OCI-LY3 (cell line): Measurements from ENCODE around the gene TIMM17A.
"Not testable (repeated sequence)": the region's sequence is repeated elsewhere in the genome, so short reads cannot be mapped to it uniquely, and the experiment has no call there.

Experiments
- H2AFZ ChIP-seq: fragments of 200-600, 300-600 bp; shearing (Covaris generic); 2 replicates; pipeline ENCODE4 v1.6.0; 2014; ENCODE audit warnings: antibody characterized with exemption, low read depth, low read length
- H3K27ac ChIP-seq: fragments of 200-600, 300-600 bp; sonication (generic); 2 replicates; pipeline ENCODE4 v1.5.1; 2014; ENCODE audit warnings: mild to moderate bottlenecking, low read length, moderate library complexity, mixed read lengths
- H3K27me3 ChIP-seq: fragments of 200-600, 300-600 bp; sonication (generic); 2 replicates; pipeline ENCODE4 v1.6.1; 2014; ENCODE audit warnings: low read depth, low read length, mixed read lengths
- H3K36me3 ChIP-seq: fragments of 200-600, 300-600 bp; sonication (generic); replicated peaks from 2 replicates; pipeline ENCODE3; 2014; ENCODE audit warnings: low read depth, low read length, mixed read lengths
- H3K4me1 ChIP-seq: fragments of 300-600, 200-600 bp; sonication (generic); 2 replicates; pipeline ENCODE4 v1.6.1; 2014; ENCODE audit warnings: low read length, mixed read lengths
- H3K4me2 ChIP-seq: fragments of 200-600, 300-600 bp; sonication (generic); 2 replicates; pipeline ENCODE4 v1.6.1; 2014; ENCODE audit warnings: low read length, mixed read lengths
- H3K4me3 ChIP-seq: fragments of 300-600, 200-600 bp; sonication (generic); 2 replicates; pipeline ENCODE4 v1.5.1; 2014; ENCODE audit warnings: antibody characterized with exemption, mild to moderate bottlenecking, low read length, moderate library complexity
- H3K79me2 ChIP-seq: fragments of 300-600, 200-600 bp; shearing (Covaris generic); 2 replicates; pipeline ENCODE4 v1.6.1; 2014; ENCODE audit warnings: mild to moderate bottlenecking, low read length, mixed read lengths
- H3K9ac ChIP-seq: fragments of 300-600, 200-600 bp; shearing (Covaris generic); 2 replicates; pipeline ENCODE4 v1.6.0; 2014; ENCODE audit warnings: mild to moderate bottlenecking, low read length, moderate library complexity
- H3K9me3 ChIP-seq: fragments of 200-600, 300-600 bp; shearing (Covaris generic); 2 replicates; pipeline ENCODE4 v1.6.1; 2014; ENCODE audit warnings: low read length, mixed read lengths; ENCODE audit not compliant: insufficient read depth
- H4K20me1 ChIP-seq: fragments of 200-600, 300-600 bp; sonication (generic); 2 replicates; pipeline ENCODE4 v1.6.1; 2016; ENCODE audit warnings: low read length, mixed read lengths; ENCODE audit not compliant: insufficient read depth
- EZH2phosphoT487 ChIP-seq: fragments of 200-600 bp; shearing (Covaris generic); IDR thresholded peaks from 2 replicates; pipeline ENCODE4 v1.6.1; 2018; ENCODE audit warnings: antibody characterized with exemption, mixed run types, low read depth
- TF ChIP-seq, protein P1 (sequence below): fragments of 200-600, 300-600 bp; sonication (generic); IDR thresholded peaks from 2 replicates; pipeline ENCODE4 v1.5.1; 2014; ENCODE audit warnings: antibody characterized with exemption, low read length, low read depth

Gene TIMM17A

DNA sequence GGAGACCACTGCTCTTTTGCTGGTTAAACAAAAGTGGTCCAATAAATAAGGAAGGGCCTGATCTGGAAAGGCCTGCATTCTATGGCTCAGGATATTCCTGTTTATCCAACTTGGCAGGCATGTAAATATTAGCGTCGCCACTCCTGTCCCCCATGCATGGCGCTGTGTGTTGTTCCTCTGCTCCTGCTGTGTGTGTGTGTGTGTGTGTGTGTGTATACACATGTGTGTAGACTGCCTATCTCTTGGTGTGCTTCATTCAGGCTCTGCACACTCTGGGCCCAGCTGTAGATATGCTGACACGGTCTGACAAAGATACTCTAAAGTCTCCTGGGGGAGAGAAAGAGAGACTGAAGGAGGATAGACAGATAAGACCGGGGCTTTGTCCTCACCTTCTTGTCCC, 15.7 kb upstream of the TIMM17A start:
- Histone ChIP-seq H3K9ac (no peak overlapping the region), H3K4me3 (no peak overlapping the region), H3K4me1 (no peaks in the 10 kb centered on the region), H4K20me1 (no peaks in the 10 kb centered on the region), H3K27ac (no peak overlapping the region), H3K36me3 (no peaks in the 10 kb centered on the region), H3K79me2 (no peaks in the 10 kb centered on the region), H2AFZ (no peak overlapping the region), H3K9me3 (no peaks in the 10 kb centered on the region), H3K4me2 (no peak overlapping the region), H3K27me3 (peaks cover 5% of the 10 kb centered on the region)
- TF ChIP-seq EZH2phosphoT487, result no peak
- TF ChIP-seq, protein P1, sequence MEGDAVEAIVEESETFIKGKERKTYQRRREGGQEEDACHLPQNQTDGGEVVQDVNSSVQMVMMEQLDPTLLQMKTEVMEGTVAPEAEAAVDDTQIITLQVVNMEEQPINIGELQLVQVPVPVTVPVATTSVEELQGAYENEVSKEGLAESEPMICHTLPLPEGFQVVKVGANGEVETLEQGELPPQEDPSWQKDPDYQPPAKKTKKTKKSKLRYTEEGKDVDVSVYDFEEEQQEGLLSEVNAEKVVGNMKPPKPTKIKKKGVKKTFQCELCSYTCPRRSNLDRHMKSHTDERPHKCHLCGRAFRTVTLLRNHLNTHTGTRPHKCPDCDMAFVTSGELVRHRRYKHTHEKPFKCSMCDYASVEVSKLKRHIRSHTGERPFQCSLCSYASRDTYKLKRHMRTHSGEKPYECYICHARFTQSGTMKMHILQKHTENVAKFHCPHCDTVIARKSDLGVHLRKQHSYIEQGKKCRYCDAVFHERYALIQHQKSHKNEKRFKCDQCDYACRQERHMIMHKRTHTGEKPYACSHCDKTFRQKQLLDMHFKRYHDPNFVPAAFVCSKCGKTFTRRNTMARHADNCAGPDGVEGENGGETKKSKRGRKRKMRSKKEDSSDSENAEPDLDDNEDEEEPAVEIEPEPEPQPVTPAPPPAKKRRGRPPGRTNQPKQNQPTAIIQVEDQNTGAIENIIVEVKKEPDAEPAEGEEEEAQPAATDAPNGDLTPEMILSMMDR, result no peak

DNA sequence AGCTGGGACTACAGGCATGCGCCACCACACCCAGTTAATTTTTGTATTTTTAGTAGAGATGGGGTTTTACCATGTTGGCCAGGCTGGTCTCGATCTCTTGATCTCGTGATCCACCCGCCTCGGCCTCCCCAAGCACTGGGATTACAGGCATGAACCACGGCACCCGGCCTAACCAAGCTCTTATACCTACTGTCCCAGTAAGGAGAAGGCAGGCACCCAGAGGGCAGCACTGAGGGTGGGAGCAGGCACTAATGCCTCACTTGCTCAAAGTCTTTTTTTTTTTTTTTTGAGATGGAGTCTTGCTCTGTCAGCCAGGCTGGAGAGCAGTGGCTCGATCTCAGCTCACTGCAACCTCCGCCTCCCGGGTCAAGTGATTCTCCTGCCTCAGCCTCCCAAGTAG, 15.0 kb upstream of the TIMM17A start:
- H3K9ac ChIP-seq, H3K27me3 ChIP-seq, H4K20me1 ChIP-seq, H3K9me3 ChIP-seq, H3K36me3 ChIP-seq, H3K4me2 ChIP-seq, H3K4me3 ChIP-seq, H3K79me2 ChIP-seq, H3K4me1 ChIP-seq, H3K27ac ChIP-seq, H2AFZ ChIP-seq: not testable (repeated sequence)

DNA sequence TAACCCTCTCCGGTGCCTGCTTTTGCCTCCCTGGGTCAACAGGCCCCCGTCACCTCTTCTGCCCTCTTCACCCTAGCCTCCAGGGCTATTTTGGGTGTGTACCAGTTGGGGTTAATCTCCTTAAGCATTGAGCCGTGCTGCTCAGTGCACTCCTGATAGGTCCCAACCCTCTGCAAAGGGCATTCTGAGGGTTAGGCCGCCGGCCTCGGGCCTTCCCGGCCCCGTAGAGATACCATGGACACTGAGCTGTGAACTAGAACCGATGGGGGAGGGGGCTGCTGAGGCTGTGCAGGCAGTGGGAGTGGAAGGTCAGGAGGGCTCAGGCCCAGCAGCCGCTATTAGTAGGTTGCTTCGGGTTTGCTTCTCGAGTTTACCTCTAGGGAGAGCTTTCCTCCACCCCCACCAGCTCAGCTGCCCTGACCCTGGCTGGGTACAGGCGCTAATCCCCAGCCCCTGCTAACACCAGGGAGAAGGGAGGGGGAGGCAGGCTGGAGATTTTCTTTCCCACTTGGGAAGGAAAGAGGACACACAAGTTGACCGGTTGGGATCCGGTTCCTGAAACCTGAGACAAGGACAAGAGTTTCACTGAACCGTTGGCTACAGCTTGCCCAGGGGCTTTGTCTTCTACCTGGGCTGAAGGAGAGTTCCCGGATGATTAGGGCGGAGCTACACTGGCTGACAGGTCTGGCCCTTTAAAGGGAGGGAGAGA, 13.7 kb upstream of the TIMM17A start:
- Histone ChIP-seq H3K9ac (no peak overlapping the region), H3K27ac (no peak overlapping the region), H3K79me2 (no peaks in the 10 kb centered on the region), H4K20me1 (no peaks in the 10 kb centered on the region), H3K4me1 (no peaks in the 10 kb centered on the region), H3K9me3 (no peaks in the 10 kb centered on the region), H3K36me3 (no peaks in the 10 kb centered on the region), H3K4me2 (no peak overlapping the region), H3K4me3 (no peak overlapping the region), H2AFZ (no peak overlapping the region), H3K27me3 (peaks cover 13% of the 10 kb centered on the region)
- TF ChIP-seq, protein P1, result no peak
- TF ChIP-seq EZH2phosphoT487, result no peak

DNA sequence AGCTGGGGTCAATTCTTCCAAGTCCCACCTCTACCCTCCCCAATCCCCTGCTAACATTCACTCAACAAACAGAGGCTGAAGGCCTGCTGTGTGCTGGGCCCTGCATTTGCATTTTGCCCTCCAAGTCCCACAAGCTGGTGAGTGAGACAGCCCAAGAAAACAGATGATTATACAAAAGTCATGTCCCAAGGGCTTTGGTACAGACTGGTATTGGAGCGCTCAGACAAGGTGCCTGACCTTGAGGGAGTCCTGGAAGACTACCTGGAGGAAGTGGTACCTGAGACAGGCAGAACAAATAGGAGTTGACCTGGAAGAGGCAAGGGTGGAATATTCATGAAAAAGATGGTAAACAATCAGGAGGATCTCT, 13.2 kb upstream of the TIMM17A start:
- no peak overlapping the region for H3K9ac ChIP-seq
- H4K20me1 ChIP-seq, result no peaks in the 10 kb centered on the region
- no peaks in the 10 kb centered on the region for H3K9me3 ChIP-seq
- H2AFZ ChIP-seq, result no peak overlapping the region
- TF ChIP-seq, protein P1, result no peak
- TF ChIP-seq EZH2phosphoT487, result no peak
- H3K4me1 ChIP-seq, result no peaks in the 10 kb centered on the region
- H3K4me2 ChIP-seq, result no peak overlapping the region
- H3K79me2 ChIP-seq, result no peaks in the 10 kb centered on the region
- H3K27ac ChIP-seq, result no peak overlapping the region
- no peak overlapping the region for H3K4me3 ChIP-seq
- H3K27me3 ChIP-seq, result peaks cover 18% of the 10 kb centered on the region
- H3K36me3 ChIP-seq, result no peaks in the 10 kb centered on the region
